Left colon (tissue), 2 donors: ENCODE measurements around the gene NRG3. TPM values are rescaled to one million over a fixed set of nuclear protein-coding genes. Genes with fewer than 3 reads are reported as not detected.
"Not testable (repeated sequence)": the region's sequence is repeated elsewhere in the genome, so short reads cannot be mapped to it uniquely, and the experiment has no call there.

Experiments used
- ATAC-seq: fragments of 200-7000 bp; cut with Tn5 transposase; one replicate; pipeline ENCODE4 v1.9.1; 2020; ENCODE audit warnings: mild to moderate bottlenecking, moderate library complexity
- DNase-seq, 2 donors: peaks; one replicate each; pipeline ENCODE4 v3.0.0-alpha.2; 2020
- intact Hi-C, 2 donors: fragments of 100-400 bp; cut with DNase I in 1 of 2; cut with micrococcal nuclease in 1 of 2; formaldehyde crosslinking; loops; one replicate each; pipeline versions ENCODE4 v1.11.2 to v1.14.0; 2022; cut with DNase I, micrococcal nuclease
- total RNA-seq, 2 donors: library from RNA; stranded (reverse); fragmentation: NEBNext Ultra II Directional; extraction: Animal tissue kit (Norgen Biotek cat#: 25700); gene quantifications; one replicate each; pipeline ENCODE4 v1.2.1, GENCODE V29; 2021
- donor health status: DM: no; HTN: no; CAD: no.
- donor health status: DM: yes; HTN: yes; CAD: no.

The NRG3 gene
- total RNA-seq, 2 donors from 2014 or later = 0.11 to 0.18 TPM

DNA sequence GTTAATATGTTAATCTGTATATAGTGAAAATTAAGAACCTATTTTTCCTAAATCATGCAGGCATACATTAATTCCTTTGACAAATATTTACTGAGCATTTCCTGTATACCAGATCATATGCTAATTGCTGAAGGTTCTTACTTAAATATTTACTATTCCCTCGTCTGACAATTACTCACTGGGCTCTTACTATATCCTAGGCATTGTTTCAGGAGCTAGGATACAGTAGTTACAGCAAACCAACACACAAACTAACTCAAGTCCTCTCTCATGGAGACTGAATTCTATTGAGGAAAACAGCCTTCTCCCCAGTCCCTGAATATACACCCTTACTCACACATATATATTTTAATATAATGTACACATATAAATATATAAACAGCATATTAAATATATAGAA is 786.0 kb downstream of the NRG3 start:
- intact Hi-C loops = no loop called here
- ATAC-seq = no peak
- DNase-seq = no peak

DNA sequence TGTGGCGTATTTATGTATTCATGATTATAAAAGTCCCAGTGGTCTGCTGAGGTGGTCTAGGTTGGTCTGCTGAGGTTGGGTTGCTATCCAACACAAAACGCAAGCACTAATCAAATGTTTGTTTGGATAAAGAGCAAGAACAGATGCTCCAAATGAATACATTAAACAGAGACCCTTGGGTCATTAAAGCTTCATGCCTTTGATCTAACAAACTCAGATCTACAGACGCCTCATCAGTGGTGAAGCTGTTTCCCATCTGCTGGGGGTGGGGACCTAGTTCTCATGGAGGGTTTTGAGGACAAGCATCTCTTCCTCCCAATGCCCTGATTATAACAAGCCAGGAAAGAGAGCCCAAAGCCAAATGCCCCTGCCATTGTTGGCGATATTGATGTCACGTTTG is 786.7 kb downstream of the NRG3 start:
- ATAC-seq (no peak), DNase-seq (no peak)
- intact Hi-C loops = no loop called here

DNA sequence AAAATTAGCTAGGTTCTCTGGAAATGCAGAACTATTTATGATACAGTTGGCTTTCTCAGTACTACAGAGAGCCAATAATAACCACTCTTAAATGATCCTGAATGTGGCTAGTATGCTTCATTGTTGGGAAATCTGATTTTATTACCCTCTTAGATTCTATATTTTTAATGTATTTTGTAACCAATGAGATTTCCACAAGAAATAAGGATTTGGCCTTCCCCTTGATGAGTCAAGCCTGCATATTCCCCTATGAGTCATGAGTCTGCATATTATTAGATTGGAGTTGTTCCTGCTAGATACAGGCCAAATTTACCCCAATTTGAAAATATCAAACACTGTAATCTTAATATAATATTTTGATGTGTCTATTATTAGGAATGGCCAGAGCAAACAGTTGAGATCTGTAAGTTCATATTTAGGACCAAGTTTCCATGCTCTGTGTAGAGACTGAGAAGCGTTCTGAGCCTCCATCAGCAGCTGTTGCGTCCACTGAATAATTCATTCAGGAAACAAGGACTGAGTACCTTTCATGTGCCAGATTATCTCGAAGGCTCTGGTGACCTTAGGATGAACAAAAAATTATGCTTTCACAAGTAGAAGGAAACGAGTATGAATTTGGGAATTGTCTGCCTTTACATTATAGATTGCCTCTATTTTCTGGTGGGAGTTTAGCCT is 793.4 kb downstream of the NRG3 start:
- DNase-seq (no peak), ATAC-seq (no peak)
- intact Hi-C loops = no loop called here

DNA sequence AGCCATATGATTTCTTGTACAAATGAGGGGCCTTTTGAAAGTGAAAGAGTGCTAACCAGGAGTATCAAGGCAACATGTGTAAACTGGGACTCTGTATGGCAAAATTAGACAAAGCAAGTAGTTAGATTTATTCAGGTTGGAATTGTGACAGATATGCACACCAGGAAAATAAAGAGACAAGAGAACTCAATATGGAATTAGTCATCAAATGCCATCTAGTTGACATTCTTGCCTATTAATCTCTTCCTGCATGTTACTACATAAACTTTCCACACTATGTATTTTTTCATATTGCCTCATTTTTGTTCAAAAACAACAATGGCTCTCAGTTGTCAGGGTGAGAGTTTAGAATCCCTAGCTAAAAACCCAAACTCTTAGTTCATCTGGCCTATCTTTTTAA is 799.0 kb downstream of the NRG3 start:
- no peak for ATAC-seq
- DNase-seq = no peak
- intact Hi-C loops = no loop called here

DNA sequence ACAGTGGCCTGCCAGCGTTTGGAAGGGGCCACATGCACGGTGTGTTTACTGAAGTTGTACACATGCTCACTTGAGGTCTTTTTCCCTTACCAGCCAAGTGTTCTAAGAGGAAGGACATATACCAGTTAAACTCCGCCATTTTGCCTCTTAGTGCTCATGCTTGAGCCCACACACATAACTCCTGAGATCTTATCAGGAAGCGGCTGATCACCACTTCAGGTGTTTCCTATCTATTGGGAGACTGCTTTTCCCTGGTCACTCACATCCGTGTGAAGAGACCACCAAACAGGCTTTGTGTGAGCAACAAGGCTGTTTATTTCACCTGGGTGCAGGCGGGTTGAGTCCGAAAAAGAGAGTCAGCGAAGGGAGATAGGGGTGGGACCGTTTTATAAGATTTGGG is 802.9 kb downstream of the NRG3 start:
- intact Hi-C loops, ATAC-seq: not testable (repeated sequence)

DNA sequence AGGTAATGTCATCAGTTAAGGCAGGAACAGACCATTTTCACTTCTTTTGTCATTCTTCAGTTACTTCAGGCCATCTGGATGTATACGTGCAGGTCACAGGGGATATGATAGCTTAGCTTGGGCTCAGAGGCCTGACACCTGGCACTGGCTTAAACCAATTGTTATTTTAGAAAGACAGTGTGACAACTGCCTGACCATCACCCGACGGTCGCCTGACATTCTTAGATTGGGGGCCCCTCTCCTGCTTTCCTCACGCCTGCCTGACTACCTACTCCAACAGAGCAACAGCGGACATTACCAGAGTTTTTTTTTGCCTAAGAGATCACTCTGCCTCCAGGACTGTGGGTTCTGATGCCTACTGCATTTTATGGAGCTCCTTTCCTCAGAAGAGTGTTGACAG is 803.5 kb downstream of the NRG3 start:
- ATAC-seq, DNase-seq, intact Hi-C loops: not testable (repeated sequence)

More for the DNA sequence above, 802.9 kb downstream of the NRG3 start:
- not testable (repeated sequence) for DNase-seq

DNA sequence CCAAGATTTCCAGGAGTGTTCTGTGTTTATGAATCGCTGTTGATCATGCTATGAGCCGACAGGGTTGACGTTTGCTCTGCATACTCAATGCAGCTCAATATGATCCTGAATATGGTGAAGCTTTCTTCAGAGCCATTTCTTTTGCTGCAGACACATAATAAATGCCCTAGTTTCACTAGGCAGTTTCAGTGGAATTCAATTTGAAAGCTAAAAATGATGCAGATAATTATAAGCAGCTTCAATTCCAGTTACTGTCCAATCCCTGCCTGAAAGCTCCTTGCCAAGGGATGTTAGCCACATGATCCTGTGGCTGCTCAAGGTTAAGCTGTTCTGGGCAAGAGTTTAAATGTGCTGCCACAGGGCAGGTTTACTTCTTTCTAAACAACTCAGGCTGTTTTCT is 805.6 kb downstream of the NRG3 start:
- DNase-seq (no peak), ATAC-seq (no peak)
- intact Hi-C loops = no loop called here

DNA sequence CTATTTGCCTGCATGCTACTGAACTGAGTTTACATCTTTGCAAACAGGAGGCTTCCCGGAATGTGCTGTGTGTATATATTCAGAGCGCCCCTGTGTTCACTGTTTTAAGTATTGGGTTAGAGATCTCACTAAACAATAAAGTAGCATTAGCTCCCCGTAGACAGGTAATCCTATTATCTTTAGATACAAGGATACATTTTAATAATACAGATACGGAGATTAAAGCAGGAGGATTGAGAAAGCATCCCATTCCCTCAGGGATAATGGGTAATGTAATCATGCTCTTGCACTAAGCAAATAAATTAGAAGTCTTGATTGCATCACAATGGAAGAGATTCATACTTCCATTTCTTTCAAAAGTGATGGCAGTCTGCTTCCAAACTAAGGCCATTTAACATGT is 809.0 kb downstream of the NRG3 start:
- ATAC-seq (no peak), DNase-seq (no peak)
- intact Hi-C loops = no loop called here

DNA sequence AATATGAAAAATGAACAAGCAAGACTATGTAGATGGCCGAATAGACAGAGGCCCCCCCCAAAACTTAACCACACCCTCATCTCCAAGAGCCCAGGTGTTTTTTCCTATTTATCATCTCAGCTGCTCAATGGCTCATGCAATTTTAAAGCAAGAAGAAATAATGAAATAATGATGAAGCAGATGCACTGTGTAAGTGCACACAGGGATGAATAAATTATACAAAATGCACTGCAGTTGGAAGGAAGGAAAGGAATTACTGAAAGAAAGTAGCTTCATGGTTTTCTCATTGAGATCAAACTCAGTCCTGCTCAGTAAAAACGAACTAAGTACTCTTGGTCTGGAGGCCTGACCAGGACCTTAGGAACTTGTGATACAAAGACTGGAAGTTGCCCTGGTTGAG is 810.1 kb downstream of the NRG3 start:
- DNase-seq (no peak), ATAC-seq (no peak)
- intact Hi-C loops = no loop called here

DNA sequence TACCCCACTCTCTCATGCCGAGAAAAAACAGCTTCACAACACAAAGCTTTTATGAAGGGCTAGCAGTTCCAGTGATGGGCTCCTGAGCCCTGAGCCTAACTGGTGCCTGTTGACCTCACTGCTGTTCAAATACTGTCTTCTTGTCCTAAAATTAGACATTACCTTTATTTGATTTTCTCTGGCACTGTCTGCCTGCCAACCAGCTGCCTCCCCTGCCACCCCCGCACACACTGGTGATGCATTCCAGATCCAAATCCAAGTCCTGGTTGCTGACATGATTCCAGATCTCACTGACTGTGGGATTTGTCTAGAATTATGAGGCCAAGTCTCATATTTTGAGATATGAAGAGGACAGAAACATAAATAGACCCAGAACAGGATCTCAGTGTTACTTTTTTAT is 816.2 kb downstream of the NRG3 start:
- intact Hi-C loops = no loop called here
- DNase-seq = no peak
- no peak for ATAC-seq

DNA sequence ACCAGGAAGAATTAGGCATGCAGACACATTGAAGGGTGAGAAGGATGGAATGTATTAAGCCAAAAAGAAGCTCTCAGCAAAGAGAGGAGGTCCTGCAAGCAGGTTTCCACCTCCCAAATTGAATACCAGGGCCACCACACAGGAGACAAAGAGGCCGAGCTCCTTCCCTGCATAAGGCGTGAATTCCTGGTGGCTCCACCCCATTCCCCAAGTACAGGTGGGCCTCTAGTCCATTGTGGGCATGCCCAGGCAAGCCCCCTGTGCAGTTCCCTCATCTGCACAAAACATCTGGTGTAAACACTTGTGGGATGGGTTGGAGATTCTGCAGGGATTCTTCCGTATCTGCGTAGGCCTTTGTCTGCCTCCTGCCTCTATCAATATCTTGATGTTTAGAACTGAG is 817.5 kb downstream of the NRG3 start:
- ATAC-seq = no peak
- intact Hi-C loops = no loop called here
- no peak for DNase-seq

DNA sequence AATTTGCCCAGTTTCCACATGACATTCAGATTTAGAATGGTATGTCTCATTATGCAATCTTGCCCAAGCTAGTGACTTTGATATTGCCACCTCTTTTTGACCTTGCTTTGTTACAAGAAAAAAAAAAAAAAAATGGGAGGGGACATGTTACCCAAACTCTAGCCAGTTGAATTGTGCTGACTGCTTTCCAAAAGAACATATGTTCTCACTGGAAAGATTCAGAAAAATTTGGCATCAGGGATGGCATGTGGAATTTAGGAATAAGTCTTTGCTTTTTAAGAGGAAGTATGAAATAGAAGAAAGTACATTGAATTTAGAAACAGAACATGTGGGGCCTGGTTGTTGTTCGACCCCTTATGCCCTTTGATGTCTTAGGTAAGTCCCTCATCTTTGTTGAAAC is 846.8 kb downstream of the NRG3 start:
- ATAC-seq = no peak
- DNase-seq = no peak
- intact Hi-C loops = no loop called here

DNA sequence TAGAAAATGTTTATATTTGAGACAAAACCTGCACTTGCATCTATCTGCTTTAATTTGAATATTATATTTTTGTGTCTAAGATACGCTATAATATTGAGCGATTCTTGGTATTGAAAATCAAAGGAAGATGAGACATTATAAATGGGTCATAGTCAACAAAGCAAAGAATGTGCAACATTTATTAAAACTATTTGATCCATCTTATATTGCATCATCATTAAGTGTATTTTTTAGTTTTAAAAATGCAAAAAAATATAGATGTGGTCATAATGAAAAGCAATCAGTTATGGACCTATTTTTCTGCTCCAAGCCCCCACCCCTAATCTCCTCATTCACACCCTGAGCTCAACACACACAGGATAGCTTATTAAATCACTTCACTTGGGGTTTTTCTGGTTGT is 847.3 kb downstream of the NRG3 start:
- no peak for ATAC-seq

DNA sequence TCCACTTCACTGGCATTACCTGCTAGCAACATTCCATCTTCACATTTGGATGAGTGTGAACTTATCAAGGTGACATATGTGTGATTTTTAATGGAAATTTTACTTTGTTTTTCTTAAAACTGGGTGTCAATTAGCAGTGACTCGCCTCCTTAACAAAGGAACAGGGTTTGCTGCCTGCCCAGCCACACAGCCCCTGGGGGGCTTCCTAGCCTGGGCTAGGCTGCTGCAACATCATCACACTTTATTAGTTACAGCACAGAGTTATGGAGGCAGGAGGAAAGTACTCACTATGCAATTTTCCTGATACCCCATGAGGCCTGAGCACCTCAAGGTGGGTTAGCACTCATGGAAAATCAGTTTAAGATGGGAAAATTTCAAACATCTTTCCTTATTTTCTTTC is 861.3 kb downstream of the NRG3 start:
- intact Hi-C loops = no loop called here

More for the DNA sequence above, 847.3 kb downstream of the NRG3 start:
- no peak for DNase-seq
- intact Hi-C loops = no loop called here

DNA sequence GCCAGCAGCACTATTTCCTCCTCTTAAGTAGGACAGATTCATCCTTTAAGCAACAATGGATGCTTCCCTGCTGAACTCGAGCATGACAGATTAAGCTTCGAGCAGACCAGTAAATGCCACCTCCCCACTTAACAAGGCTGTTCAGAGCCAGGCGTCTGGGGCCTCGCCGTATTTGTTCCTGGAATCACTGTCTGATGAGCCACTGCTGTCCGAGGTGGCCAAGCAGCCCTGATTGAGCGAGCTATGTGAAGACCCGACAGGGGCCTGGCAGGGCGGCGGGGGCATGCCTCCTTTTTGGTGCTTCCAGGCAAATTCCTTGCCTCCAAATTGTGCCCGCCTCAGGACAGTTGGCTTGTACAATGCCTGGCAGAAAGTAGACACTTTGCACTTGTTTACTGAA is 862.6 kb downstream of the NRG3 start:
- intact Hi-C loops = no loop called here
- DNase-seq = no peak
- no peak for ATAC-seq

More for the DNA sequence above, 861.3 kb downstream of the NRG3 start:
- no peak for ATAC-seq
- no peak for DNase-seq

DNA sequence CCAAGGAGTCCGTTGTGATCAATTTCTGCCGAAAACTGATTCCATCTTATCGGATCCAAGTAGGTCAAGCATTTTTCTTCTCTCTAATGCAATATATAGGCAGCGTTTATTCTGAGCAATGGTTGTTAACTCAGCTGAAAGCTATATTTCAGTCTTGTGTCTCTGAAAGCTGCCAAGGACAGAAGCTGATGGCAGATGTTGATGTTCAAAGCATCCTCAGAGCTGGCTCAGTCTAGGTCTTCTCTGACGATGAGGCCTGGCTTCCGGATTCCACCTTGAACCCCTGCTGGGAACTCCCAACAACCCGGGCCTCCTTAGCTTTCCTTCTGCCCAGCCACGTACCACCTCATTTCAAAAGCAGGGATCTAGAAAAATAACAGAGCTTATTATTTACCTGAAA is 863.6 kb downstream of the NRG3 start:
- intact Hi-C loops = no loop called here
- no peak for DNase-seq
- no peak for ATAC-seq

DNA sequence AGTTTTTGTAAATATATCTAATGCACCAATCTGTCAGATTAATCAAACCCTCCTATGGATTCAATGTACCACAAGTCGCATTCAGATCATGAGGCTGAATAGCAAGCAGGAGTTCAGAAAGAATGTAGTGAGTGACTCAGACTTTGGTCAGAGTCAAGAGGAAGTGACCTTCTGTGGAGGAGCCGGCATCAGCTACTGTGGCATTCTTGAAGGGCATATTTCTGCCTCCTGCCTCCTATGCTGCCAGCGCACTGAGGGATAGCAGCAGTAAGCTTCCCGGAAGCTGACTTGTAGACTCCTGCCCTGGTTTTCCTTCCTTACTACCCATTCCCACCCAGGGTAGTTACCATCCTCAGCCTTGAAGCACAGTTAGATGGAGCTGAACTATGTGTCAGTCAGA is 867.5 kb downstream of the NRG3 start:
- ATAC-seq (no peak), DNase-seq (no peak)
- intact Hi-C loops = no loop called here

DNA sequence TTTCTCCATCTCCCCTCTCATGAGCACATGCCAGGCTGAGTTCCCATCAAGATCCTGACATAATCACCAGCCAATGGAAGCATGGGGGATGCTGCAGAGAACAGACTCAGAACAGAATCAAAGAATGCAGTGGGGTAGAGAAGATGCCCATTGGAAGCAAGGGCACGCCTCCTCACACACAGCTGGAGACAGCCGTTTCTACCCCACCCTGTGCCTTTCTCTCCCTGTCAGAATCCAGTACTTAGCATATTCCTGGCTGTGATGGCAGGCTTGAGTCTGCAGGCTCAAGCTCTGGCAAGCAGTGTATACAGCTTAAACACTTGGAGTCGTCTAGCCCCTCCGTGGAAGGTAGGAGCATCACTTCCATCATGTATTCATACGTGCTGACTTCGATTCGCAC is 867.9 kb downstream of the NRG3 start:
- intact Hi-C loops = no loop called here
- no peak for DNase-seq
- ATAC-seq = no peak

DNA sequence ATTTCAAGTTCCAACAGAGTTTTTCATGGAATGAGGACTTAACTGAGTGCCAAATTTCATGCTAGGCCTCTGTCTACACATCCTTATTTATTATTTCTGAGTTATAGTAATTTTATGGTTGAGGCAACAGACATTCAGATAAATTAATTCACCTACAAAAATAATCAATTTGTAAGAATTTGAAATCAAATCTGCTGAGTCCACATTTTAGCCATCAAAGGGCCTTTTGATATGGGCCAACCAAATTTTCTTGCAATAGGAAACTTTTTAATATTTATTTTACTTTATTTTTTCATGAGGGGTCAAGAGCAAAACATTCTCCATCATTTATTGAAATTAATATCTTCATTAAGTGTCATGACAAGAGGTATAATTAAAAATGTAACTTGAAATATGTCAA is 875.5 kb downstream of the NRG3 start:
- ATAC-seq = no peak
- intact Hi-C loops = no loop called here
- DNase-seq = no peak

DNA sequence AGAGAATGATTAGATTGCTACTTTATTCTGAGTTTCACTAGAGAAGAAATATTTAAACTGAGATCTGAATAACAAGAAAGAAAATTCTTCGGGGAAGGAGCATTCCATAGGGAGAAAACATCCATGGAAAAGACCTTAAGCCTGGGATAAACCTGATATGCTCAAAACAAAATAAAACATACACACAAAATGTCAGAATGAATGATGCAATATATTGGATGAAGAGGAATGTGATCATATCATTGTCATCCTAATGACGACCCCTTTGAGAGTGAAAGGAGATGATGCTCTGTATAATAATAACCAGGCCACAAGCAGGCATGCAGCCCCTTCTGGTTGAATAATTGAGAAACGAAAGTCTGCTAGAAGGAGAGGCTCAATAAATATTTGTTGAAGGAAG is 882.4 kb downstream of the NRG3 start:
- ATAC-seq = no peak
- no peak for DNase-seq
- intact Hi-C loops = no loop called here

DNA sequence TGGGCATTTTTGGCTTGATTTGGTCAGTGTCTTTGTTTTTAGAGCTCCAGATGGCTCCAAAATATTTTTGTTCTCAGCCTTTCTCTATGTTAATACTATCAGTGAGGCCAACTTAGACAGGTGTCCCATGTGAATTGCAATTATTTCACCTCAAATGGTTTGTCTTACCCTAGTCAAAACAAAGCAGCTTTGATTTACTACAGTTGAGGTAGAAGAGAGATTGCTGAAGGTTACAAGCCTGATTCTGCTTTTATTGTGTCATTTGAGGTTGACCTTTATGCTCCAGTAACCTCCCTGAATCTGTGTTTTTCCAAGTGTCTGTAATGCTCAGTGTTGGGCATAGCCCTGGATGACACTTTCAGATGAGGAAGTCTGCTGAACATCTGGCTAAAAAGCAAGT is 882.9 kb downstream of the NRG3 start:
- no peak for DNase-seq
- ATAC-seq = no peak
- intact Hi-C loops = no loop called here
